OCI-LY1 (cell line): ENCODE measurements around the gene FDX1.

Experiments
- H2AFZ ChIP-seq: fragments of 200-600 bp; sonication (generic), shearing (Covaris generic); 2 replicates; pipeline ENCODE4 v1.6.0; 2014; ENCODE audit warnings: antibody characterized with exemption, mild to moderate bottlenecking, low read length
- H3F3A ChIP-seq: fragments of 200-600 bp; sonication (generic), shearing (Covaris generic); 2 replicates; pipeline ENCODE4 v1.6.0; 2014; ENCODE audit warnings: mild to moderate bottlenecking, antibody characterized with exemption, low read length, moderate library complexity; ENCODE audit not compliant: insufficient read depth
- H3K27ac ChIP-seq: fragments of 200-600 bp; sonication (generic); 2 replicates; pipeline ENCODE4 v1.5.1; 2014; ENCODE audit warnings: low read length, mixed run types, mild to moderate bottlenecking, low read depth; ENCODE audit not compliant: poor library complexity, severe bottlenecking
- H3K27me3 ChIP-seq: fragments of 200-600 bp; sonication (generic); 2 replicates; pipeline ENCODE4 v1.6.0; 2014; ENCODE audit warnings: antibody characterized with exemption, mild to moderate bottlenecking, low read length, moderate library complexity; ENCODE audit not compliant: insufficient read depth
- H3K36me3 ChIP-seq: fragments of 200-600 bp; sonication (generic); 2 replicates; pipeline ENCODE4 v1.6.1; 2014; ENCODE audit warnings: mild to moderate bottlenecking, antibody characterized with exemption, low read length, moderate library complexity, mixed read lengths; ENCODE audit not compliant: insufficient read depth
- H3K4me1 ChIP-seq: fragments of 200-600 bp; sonication (generic); 2 replicates; pipeline ENCODE4 v1.5.1; 2014; ENCODE audit warnings: mild to moderate bottlenecking, low read length, moderate library complexity; ENCODE audit not compliant: insufficient read depth, severe bottlenecking
- H3K4me2 ChIP-seq: fragments of 200-600 bp; sonication (generic), shearing (Covaris generic); 2 replicates; pipeline ENCODE4 v1.6.1; 2014; ENCODE audit warnings: low read length
- H3K4me3 ChIP-seq: fragments of 200-600 bp; sonication (generic); 2 replicates; pipeline ENCODE4 v1.5.1; 2014; ENCODE audit warnings: low read length, low read depth, mild to moderate bottlenecking, mixed read lengths; ENCODE audit not compliant: poor library complexity, severe bottlenecking
- H3K79me2 ChIP-seq: fragments of 200-600 bp; shearing (Covaris generic); 2 replicates; pipeline ENCODE4 v1.6.1; 2016; ENCODE audit warnings: mixed run types, low read length, mixed read lengths; ENCODE audit not compliant: insufficient read depth
- H3K9ac ChIP-seq: fragments of 200-600 bp; sonication (generic), shearing (Covaris generic); 2 replicates; pipeline ENCODE4 v1.6.1; 2014; ENCODE audit warnings: mild to moderate bottlenecking, low read length, mixed read lengths
- H3K9me2 ChIP-seq: fragments of 200-600 bp; sonication (generic), shearing (Covaris generic); 2 replicates; pipeline ENCODE4 v1.6.1; 2014; ENCODE audit warnings: low read depth, mild to moderate bottlenecking, low read length, mixed read lengths
- H3K9me3 ChIP-seq: fragments of 200-600 bp; shearing (Covaris generic); 2 replicates; pipeline ENCODE4 v1.6.1; 2014; ENCODE audit warnings: low read length, mixed read lengths
- H4K20me1 ChIP-seq: fragments of 200-600 bp; sonication (generic), shearing (Covaris generic); 2 replicates; pipeline ENCODE4 v1.6.0; 2016; ENCODE audit warnings: mild to moderate bottlenecking, low read length; ENCODE audit not compliant: insufficient read depth
- EZH2 ChIP-seq: fragments of 200-600 bp; sonication (generic), shearing (Covaris generic); IDR thresholded peaks from 2 replicates; pipeline ENCODE4 v1.8.0; 2017; ENCODE audit warnings: borderline replicate concordance, mixed run types, mild to moderate bottlenecking, antibody characterized with exemption, low read length, moderate library complexity, mixed read lengths
- TF ChIP-seq, protein P1 (sequence below): fragments of 200-600 bp; sonication (generic), shearing (Covaris generic); IDR thresholded peaks from 2 replicates; pipeline ENCODE4 v1.5.1; 2017; ENCODE audit warnings: mild to moderate bottlenecking, antibody characterized with exemption, low read length, moderate library complexity, mixed read lengths

The FDX1 gene

DNA sequence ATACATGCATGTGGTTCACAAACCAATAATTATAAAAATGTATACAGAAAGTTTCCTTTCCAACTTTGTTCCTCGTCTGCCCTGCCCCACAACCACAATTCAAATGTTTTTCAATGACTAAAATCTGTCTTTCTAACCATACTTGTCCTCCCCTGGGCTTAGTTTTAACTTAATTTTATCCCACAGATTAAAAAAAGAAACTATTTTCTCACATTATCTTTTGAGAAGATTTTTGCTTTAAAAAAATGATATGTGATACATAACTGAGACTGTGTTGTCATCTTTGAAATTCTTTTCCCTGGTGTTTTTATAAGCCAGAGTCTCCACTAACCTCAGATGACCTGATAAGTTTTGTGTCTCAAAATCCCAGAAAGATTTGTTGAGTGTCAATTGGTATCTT, 79.0 kb downstream of the FDX1 start:
- H3K27ac ChIP-seq: no peak overlapping the region
- H3K4me2 ChIP-seq: no peak overlapping the region
- H3K9me3 ChIP-seq: no peaks in the 10 kb centered on the region
- TF ChIP-seq EZH2: no peak
- TF ChIP-seq, protein P1, sequence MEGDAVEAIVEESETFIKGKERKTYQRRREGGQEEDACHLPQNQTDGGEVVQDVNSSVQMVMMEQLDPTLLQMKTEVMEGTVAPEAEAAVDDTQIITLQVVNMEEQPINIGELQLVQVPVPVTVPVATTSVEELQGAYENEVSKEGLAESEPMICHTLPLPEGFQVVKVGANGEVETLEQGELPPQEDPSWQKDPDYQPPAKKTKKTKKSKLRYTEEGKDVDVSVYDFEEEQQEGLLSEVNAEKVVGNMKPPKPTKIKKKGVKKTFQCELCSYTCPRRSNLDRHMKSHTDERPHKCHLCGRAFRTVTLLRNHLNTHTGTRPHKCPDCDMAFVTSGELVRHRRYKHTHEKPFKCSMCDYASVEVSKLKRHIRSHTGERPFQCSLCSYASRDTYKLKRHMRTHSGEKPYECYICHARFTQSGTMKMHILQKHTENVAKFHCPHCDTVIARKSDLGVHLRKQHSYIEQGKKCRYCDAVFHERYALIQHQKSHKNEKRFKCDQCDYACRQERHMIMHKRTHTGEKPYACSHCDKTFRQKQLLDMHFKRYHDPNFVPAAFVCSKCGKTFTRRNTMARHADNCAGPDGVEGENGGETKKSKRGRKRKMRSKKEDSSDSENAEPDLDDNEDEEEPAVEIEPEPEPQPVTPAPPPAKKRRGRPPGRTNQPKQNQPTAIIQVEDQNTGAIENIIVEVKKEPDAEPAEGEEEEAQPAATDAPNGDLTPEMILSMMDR: no peak
- H3K4me3 ChIP-seq: no peak overlapping the region
- H4K20me1 ChIP-seq: no peaks in the 10 kb centered on the region
- no peaks in the 10 kb centered on the region for H3K4me1 ChIP-seq
- no peaks in the 10 kb centered on the region for H3K36me3 ChIP-seq
- no peaks in the 10 kb centered on the region for H3F3A ChIP-seq
- no peaks in the 10 kb centered on the region; the same call in 1 of the 2 replicates for H3K27me3 ChIP-seq
- no peak overlapping the region for H2AFZ ChIP-seq
- no peak overlapping the region for H3K9ac ChIP-seq
- no peaks in the 10 kb centered on the region for H3K79me2 ChIP-seq
- no peaks in the 10 kb centered on the region; the same call in 1 of the 2 replicates for H3K9me2 ChIP-seq

DNA sequence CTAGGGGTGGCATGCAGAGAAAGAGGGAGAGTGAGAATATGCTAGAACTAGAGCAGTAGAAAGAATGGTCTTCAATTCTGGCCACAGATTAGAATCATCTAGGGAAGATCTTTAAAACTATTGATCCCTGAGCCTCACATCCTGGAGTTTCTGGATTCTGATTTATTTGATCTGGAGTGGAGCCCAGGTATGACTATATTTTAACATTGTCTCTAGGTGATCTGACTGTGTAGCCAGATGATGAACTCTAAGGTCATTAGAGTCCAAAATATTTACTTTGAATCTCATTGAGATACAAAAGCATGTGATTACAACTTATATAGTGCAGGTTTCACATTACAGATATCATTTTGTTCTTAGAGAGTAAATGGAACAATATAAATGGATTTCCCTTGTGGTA, 79.7 kb downstream of the FDX1 start:
- H3K27ac ChIP-seq: no peak overlapping the region
- no peaks in the 10 kb centered on the region; the same call in 1 of the 2 replicates for H3K27me3 ChIP-seq
- H3K4me3 ChIP-seq: no peak overlapping the region
- H4K20me1 ChIP-seq: no peaks in the 10 kb centered on the region
- no peaks in the 10 kb centered on the region for H3K9me2 ChIP-seq
- no peaks in the 10 kb centered on the region for H3K4me1 ChIP-seq
- no peak overlapping the region for H3K9ac ChIP-seq
- no peak for TF ChIP-seq EZH2
- TF ChIP-seq, protein P1: no peak
- no peaks in the 10 kb centered on the region for H3K36me3 ChIP-seq
- H3F3A ChIP-seq: no peaks in the 10 kb centered on the region
- no peak overlapping the region for H3K4me2 ChIP-seq
- no peaks in the 10 kb centered on the region for H3K9me3 ChIP-seq
- H3K79me2 ChIP-seq: no peaks in the 10 kb centered on the region
- no peak overlapping the region for H2AFZ ChIP-seq

DNA sequence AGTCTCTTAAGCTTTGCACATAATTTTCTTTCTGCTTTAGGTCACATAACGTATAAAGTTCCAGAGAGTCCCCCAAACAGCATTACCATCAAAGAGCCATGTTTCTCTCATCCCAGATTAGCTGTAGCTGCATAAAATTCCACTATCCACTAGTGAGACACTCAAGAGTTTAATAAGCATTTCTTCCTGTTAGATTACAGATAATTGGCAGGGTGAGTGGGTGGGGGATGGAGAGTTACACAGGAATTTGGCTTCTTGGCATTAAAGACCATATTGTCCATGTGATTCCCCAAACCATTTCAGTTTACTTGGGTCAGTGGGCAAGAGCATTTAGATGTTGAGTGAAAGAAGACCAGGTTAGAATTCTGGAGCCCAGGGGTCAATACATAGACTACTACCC, 82.3 kb downstream of the FDX1 start:
- no peaks in the 10 kb centered on the region for H3K9me3 ChIP-seq
- no peak overlapping the region for H3K4me3 ChIP-seq
- H2AFZ ChIP-seq: no peak overlapping the region
- no peak overlapping the region for H3K9ac ChIP-seq
- no peak for TF ChIP-seq EZH2
- TF ChIP-seq, protein P1: no peak
- no peaks in the 10 kb centered on the region for H3F3A ChIP-seq
- no peaks in the 10 kb centered on the region for H3K4me1 ChIP-seq
- no peaks in the 10 kb centered on the region for H3K79me2 ChIP-seq
- no peak overlapping the region for H3K27ac ChIP-seq
- H3K9me2 ChIP-seq: no peaks in the 10 kb centered on the region
- no peaks in the 10 kb centered on the region; the same call in 1 of the 2 replicates for H3K27me3 ChIP-seq
- H3K36me3 ChIP-seq: no peaks in the 10 kb centered on the region
- H4K20me1 ChIP-seq: no peaks in the 10 kb centered on the region
- no peak overlapping the region for H3K4me2 ChIP-seq
